Uterus (tissue), 2 donors: ENCODE measurements around the gene DMRTB1.

Experiments used
- POLR2A ChIP-seq, 2 donors: fragments of 450-650 bp; IDR thresholded peaks; one replicate each; pipeline ENCODE4 v1.6.1; 2016; ENCODE audit warnings: antibody characterized with exemption in 2 of 2, mild to moderate bottlenecking in 1 of 2, moderate library complexity in 1 of 2
- TF ChIP-seq, protein P1 (sequence below), 4 experiments: fragments of 200-600 bp in 2 of 4; fragments of 450-650 bp in 2 of 4; sonication (generic) in 2 of 4; IDR thresholded peaks; one replicate each; pipeline ENCODE4 v1.5.1; 2016 to 2019; ENCODE audit warnings: antibody characterized with exemption in 4 of 4, mild to moderate bottlenecking in 2 of 4, moderate library complexity in 1 of 4

DNA sequence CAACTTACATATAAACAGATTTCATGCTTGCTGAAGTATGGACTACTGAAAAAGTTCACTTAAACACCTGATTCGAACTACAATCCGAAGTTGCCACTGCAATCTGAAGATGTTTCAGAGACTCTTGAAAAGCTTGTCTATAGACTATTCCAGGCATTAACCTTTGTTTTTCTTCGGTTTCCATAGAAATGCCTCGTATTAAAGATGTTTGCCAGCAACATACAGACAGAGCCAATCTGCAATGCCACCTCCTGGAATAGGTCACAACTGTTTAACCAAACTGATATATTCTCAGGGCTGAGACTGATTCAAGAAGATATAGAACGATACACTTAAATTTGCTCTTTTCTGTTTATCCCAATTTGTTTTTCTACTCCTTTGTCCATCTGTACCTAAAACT lies 28.9 kb upstream of the DMRTB1 start:
- TF ChIP-seq POLR2A (IDR thresholded peaks at IDR 0.05), result no peak
- TF ChIP-seq, protein P1, sequence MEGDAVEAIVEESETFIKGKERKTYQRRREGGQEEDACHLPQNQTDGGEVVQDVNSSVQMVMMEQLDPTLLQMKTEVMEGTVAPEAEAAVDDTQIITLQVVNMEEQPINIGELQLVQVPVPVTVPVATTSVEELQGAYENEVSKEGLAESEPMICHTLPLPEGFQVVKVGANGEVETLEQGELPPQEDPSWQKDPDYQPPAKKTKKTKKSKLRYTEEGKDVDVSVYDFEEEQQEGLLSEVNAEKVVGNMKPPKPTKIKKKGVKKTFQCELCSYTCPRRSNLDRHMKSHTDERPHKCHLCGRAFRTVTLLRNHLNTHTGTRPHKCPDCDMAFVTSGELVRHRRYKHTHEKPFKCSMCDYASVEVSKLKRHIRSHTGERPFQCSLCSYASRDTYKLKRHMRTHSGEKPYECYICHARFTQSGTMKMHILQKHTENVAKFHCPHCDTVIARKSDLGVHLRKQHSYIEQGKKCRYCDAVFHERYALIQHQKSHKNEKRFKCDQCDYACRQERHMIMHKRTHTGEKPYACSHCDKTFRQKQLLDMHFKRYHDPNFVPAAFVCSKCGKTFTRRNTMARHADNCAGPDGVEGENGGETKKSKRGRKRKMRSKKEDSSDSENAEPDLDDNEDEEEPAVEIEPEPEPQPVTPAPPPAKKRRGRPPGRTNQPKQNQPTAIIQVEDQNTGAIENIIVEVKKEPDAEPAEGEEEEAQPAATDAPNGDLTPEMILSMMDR (IDR thresholded peaks at IDR 0.05), result no peak
